Measurements from ENCODE around the gene RSRC1.
"Not testable (repeated sequence)": the region's sequence is repeated elsewhere in the genome, so short reads cannot be mapped to it uniquely, and the experiment has no call there.

Gene RSRC1

DNA sequence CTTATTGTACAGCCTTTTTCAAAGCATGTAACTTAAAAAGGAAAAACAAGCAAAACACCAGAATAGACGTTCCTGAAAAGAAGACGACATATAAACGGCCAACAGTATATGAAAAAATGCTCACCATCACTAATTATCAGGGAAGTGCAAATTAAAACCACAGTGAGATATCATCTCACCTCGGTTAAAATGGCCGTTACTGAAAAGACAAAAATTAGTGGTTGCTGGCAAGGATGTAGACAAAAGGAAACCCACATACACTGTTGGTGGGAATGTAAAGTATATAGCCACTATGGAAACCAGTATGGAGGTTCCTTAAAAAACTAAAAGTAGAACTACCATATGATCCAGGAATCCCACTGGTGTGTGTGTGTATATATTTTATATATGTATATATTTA is 396.6 kb downstream of the RSRC1 start:
- DNase-seq = no peak
- H3K79me2 ChIP-seq (ENCODE audit: control insufficient read depth, insufficient read depth, low read length) = no peaks in the 10 kb centered on the region
- no CpG with 5 or more reads among the region's 5 CpGs for WGBS (ENCODE audit: extremely low coverage, insufficient coverage, low lambda C conversion rate)

DNA sequence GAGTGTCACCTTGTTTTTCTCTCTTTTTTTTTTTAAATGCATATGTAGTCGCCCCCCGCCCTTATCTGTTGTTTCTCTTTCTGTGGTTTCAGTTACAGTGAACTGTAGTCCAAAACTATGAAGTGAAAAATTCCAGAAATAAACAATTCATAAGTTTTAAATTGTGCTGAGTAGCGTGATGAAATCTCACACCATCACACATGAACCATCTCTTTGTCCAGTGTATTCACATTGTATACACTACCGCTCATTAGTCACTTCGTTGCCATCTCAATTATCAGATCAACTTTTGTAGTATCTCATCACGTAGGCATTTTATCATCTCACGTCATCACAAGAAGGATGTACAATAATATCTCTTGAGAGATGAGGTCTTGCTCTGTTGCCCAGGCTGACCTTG is 398.6 kb downstream of the RSRC1 start:
- DNase-seq = no peak
- Histone ChIP-seq H3K4me3 (ENCODE audit: low read length) (no peak overlapping the region), H2BK15ac (replicated peaks; ENCODE audit: low read depth) (no peak overlapping the region), H3K4me2 (ENCODE audit: low read length) (no peak overlapping the region), H3K79me1 (ENCODE audit: low read length) (no peaks in the 10 kb centered on the region), H4K5ac (ENCODE audit: low read length) (no peak overlapping the region), H2BK5ac (ENCODE audit: low read length) (no peak overlapping the region), H3K27ac (ENCODE audit: low read depth, low read length) (no peak overlapping the region), H3K4me1 (ENCODE audit: control insufficient read depth, low read depth, low read length) (no peaks in the 10 kb centered on the region), H4K8ac (ENCODE audit: low read depth, low read length) (no peak overlapping the region), H3K56ac (ENCODE audit: low read length) (no peak overlapping the region), H3K23ac (ENCODE audit: low read length) (no peak overlapping the region), H3K27me3 (ENCODE audit: insufficient read depth, low read length, poor library complexity) (no peaks in the 10 kb centered on the region), H3K18ac (ENCODE audit: low read length) (no peak overlapping the region), H3K9ac (ENCODE audit: low read length) (no peak overlapping the region), H3K36me3 (ENCODE audit: control insufficient read depth, insufficient read depth, low read length) (no peaks in the 10 kb centered on the region), H3K79me2 (ENCODE audit: control insufficient read depth, insufficient read depth, low read length) (no peaks in the 10 kb centered on the region), H2AK5ac (ENCODE audit: low read length) (no peak overlapping the region), H3K4ac (ENCODE audit: low read depth, low read length) (no peak overlapping the region), H2BK120ac (ENCODE audit: low read depth, low read length) (no peak overlapping the region)
- no CpG with 5 or more reads among the region's 7 CpGs for WGBS (ENCODE audit: extremely low coverage, insufficient coverage, low lambda C conversion rate)

More for the DNA sequence above, 396.6 kb downstream of the RSRC1 start:
- H3K79me1 ChIP-seq (ENCODE audit: low read length) = no peaks in the 10 kb centered on the region
- H4K8ac ChIP-seq (ENCODE audit: low read depth, low read length) = no peak overlapping the region
- no peaks in the 10 kb centered on the region for H3K27me3 ChIP-seq (ENCODE audit: insufficient read depth, low read length, poor library complexity)
- H3K4me3 ChIP-seq (ENCODE audit: low read length) = no peak overlapping the region
- no peak overlapping the region for H2BK5ac ChIP-seq (ENCODE audit: low read length)
- no peak overlapping the region for H2AK5ac ChIP-seq (ENCODE audit: low read length)
- H3K56ac ChIP-seq (ENCODE audit: low read length) = no peak overlapping the region
- no peak overlapping the region for H3K9ac ChIP-seq (ENCODE audit: low read length)
- H2BK120ac ChIP-seq (ENCODE audit: low read depth, low read length) = no peak overlapping the region
- no peak overlapping the region for H3K4me2 ChIP-seq (ENCODE audit: low read length)
- no peak overlapping the region for H3K27ac ChIP-seq (ENCODE audit: low read depth, low read length)
- H4K5ac ChIP-seq (ENCODE audit: low read length) = no peak overlapping the region
- no peak overlapping the region for H3K18ac ChIP-seq (ENCODE audit: low read length)
- no peak overlapping the region for H3K4ac ChIP-seq (ENCODE audit: low read depth, low read length)
- no peaks in the 10 kb centered on the region for H3K4me1 ChIP-seq (ENCODE audit: control insufficient read depth, low read depth, low read length)
- H3K36me3 ChIP-seq (ENCODE audit: control insufficient read depth, insufficient read depth, low read length) = no peaks in the 10 kb centered on the region
- no peak overlapping the region for H2BK15ac ChIP-seq (replicated peaks; ENCODE audit: low read depth)
- no peak overlapping the region for H3K23ac ChIP-seq (ENCODE audit: low read length)

DNA sequence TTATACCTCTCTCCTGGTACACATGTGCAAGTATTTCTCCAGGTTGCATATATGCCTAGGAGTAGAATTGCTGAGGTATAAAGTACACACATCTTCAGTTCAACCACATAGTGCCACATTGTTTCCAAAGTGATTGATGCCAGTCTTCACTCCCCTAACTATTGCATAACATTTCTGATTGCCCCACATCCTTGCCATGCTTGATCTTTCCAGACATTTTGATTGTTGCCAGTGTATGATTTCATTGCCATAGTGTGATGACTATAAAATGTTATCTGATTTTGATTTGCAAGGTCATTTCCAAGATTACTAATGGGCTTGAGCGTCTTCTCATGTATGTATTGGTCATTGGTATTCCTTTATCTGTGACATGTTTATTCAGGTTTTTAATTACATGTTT is 400.0 kb downstream of the RSRC1 start:
- H3K4me1 ChIP-seq (ENCODE audit: control insufficient read depth, low read depth, low read length) = no peaks in the 10 kb centered on the region
- no peak overlapping the region for H3K23ac ChIP-seq (ENCODE audit: low read length)
- no peaks in the 10 kb centered on the region for H3K36me3 ChIP-seq (ENCODE audit: control insufficient read depth, insufficient read depth, low read length)
- H3K56ac ChIP-seq (ENCODE audit: low read length) = no peak overlapping the region
- WGBS (ENCODE audit: extremely low coverage, insufficient coverage, low lambda C conversion rate) = no CpG with 5 or more reads among the region's 1 CpG
- H2BK15ac ChIP-seq (replicated peaks; ENCODE audit: low read depth) = no peak overlapping the region
- no peak overlapping the region for H3K18ac ChIP-seq (ENCODE audit: low read length)
- no peak overlapping the region for H3K27ac ChIP-seq (ENCODE audit: low read depth, low read length)
- H4K5ac ChIP-seq (ENCODE audit: low read length) = no peak overlapping the region
- no peak overlapping the region for H2BK5ac ChIP-seq (ENCODE audit: low read length)
- H3K4me2 ChIP-seq (ENCODE audit: low read length) = no peak overlapping the region
- H3K27me3 ChIP-seq (ENCODE audit: insufficient read depth, low read length, poor library complexity) = no peaks in the 10 kb centered on the region
- H3K4ac ChIP-seq (ENCODE audit: low read depth, low read length) = no peak overlapping the region
- no peak overlapping the region for H2BK120ac ChIP-seq (ENCODE audit: low read depth, low read length)
- H3K9ac ChIP-seq (ENCODE audit: low read length) = no peak overlapping the region
- H3K79me2 ChIP-seq (ENCODE audit: control insufficient read depth, insufficient read depth, low read length) = no peaks in the 10 kb centered on the region
- H3K79me1 ChIP-seq (ENCODE audit: low read length) = no peaks in the 10 kb centered on the region
- no peak overlapping the region for H2AK5ac ChIP-seq (ENCODE audit: low read length)
- no peak overlapping the region for H3K4me3 ChIP-seq (ENCODE audit: low read length)
- no peak for DNase-seq
- no peak overlapping the region for H4K8ac ChIP-seq (ENCODE audit: low read depth, low read length)

DNA sequence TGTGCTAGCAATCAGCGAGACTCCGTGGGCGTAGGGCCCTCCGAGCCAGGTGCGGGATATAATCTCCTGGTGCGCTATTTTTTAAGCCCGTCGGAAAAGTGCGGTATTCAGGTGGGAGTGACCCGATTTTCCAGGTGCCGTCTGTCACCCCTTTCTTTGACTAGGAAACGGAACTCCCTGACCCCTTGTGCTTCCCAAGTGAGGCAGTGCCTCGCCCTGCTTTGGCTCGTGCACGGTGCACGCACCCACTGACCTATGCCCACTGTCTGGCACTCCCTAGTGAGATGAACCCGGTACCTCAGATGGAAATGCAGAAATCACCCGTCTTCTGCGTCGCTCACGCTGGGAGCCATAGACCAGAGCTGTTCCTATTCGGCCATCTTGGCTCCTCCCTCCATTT is 406.8 kb downstream of the RSRC1 start:
- not testable (repeated sequence) for H3K23ac ChIP-seq (ENCODE audit: low read length); H3K79me1 ChIP-seq (ENCODE audit: low read length); H2BK15ac ChIP-seq (replicated peaks; ENCODE audit: low read depth); DNase-seq; H3K79me2 ChIP-seq (ENCODE audit: control insufficient read depth, insufficient read depth, low read length); H2BK120ac ChIP-seq (ENCODE audit: low read depth, low read length); H3K4me3 ChIP-seq (ENCODE audit: low read length); H3K4me1 ChIP-seq (ENCODE audit: control insufficient read depth, low read depth, low read length); H4K8ac ChIP-seq (ENCODE audit: low read depth, low read length); H2BK5ac ChIP-seq (ENCODE audit: low read length); H3K27me3 ChIP-seq (ENCODE audit: insufficient read depth, low read length, poor library complexity); H3K56ac ChIP-seq (ENCODE audit: low read length); H4K5ac ChIP-seq (ENCODE audit: low read length); H3K9ac ChIP-seq (ENCODE audit: low read length); H3K18ac ChIP-seq (ENCODE audit: low read length); H3K4ac ChIP-seq (ENCODE audit: low read depth, low read length); H3K36me3 ChIP-seq (ENCODE audit: control insufficient read depth, insufficient read depth, low read length); H2AK5ac ChIP-seq (ENCODE audit: low read length); H3K4me2 ChIP-seq (ENCODE audit: low read length); H3K27ac ChIP-seq (ENCODE audit: low read depth, low read length)
- no CpG with 5 or more reads among the region's 22 CpGs for WGBS (ENCODE audit: extremely low coverage, insufficient coverage, low lambda C conversion rate)

DNA sequence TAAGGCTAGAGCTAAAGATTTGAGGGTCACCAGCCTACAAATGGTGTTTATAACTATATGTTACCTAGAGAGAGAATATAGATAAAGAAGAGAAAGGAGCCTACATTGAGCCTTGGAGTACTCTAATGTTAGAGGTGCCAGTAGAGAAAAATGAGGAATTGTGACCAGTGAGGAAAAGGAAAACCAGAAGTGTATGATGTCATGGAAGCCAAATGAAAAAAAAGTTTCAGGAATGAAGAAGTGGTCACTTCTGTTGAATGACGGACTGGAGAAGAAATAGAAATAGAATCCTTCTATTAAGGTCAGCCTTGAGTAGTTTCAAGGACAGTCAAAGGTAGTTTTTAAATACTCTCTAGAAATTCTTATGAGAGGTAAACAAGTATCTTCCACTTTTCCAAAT is 409.9 kb downstream of the RSRC1 start:
- H4K5ac ChIP-seq (ENCODE audit: low read length) = no peak overlapping the region
- DNase-seq = no peak
- H3K36me3 ChIP-seq (ENCODE audit: control insufficient read depth, insufficient read depth, low read length) = no peaks in the 10 kb centered on the region
- no peak overlapping the region for H3K4ac ChIP-seq (ENCODE audit: low read depth, low read length)
- no peak overlapping the region for H3K4me2 ChIP-seq (ENCODE audit: low read length)
- H2AK5ac ChIP-seq (ENCODE audit: low read length) = no peak overlapping the region
- H2BK5ac ChIP-seq (ENCODE audit: low read length) = no peak overlapping the region
- WGBS (ENCODE audit: extremely low coverage, insufficient coverage, low lambda C conversion rate) = no CpG with 5 or more reads among the region's 1 CpG
- H3K27me3 ChIP-seq (ENCODE audit: insufficient read depth, low read length, poor library complexity) = no peaks in the 10 kb centered on the region
- H3K79me2 ChIP-seq (ENCODE audit: control insufficient read depth, insufficient read depth, low read length) = no peaks in the 10 kb centered on the region
- H3K79me1 ChIP-seq (ENCODE audit: low read length) = no peaks in the 10 kb centered on the region
- H4K8ac ChIP-seq (ENCODE audit: low read depth, low read length) = no peak overlapping the region
- no peak overlapping the region for H3K4me3 ChIP-seq (ENCODE audit: low read length)
- H3K56ac ChIP-seq (ENCODE audit: low read length) = no peak overlapping the region
- no peak overlapping the region for H3K27ac ChIP-seq (ENCODE audit: low read depth, low read length)
- H3K18ac ChIP-seq (ENCODE audit: low read length) = no peak overlapping the region
- H2BK120ac ChIP-seq (ENCODE audit: low read depth, low read length) = no peak overlapping the region
- H3K9ac ChIP-seq (ENCODE audit: low read length) = no peak overlapping the region
- H3K23ac ChIP-seq (ENCODE audit: low read length) = no peak overlapping the region
- H3K4me1 ChIP-seq (ENCODE audit: control insufficient read depth, low read depth, low read length) = no peaks in the 10 kb centered on the region
- H2BK15ac ChIP-seq (replicated peaks; ENCODE audit: low read depth) = no peak overlapping the region

DNA sequence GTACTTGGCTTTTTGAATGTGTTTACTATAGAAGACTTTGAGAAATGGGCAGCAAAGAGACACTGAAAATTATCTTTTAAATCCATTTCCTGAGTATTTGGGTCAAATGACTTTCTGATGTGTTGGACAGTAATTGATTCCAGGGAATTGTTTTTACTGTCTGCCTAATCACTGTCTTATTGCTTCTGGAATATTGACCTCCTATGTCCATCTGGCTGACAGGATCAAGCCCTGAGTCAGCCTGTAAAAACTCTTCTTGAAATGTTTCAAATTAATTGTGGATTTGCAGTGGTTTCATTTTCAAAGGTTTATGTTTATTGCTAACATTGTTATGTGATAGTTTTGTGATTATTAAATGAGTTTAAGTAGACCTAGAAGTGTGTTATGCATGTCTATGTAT is 410.5 kb downstream of the RSRC1 start:
- H3K23ac ChIP-seq (ENCODE audit: low read length) = no peak overlapping the region
- no peaks in the 10 kb centered on the region for H3K79me2 ChIP-seq (ENCODE audit: control insufficient read depth, insufficient read depth, low read length)
- H3K27me3 ChIP-seq (ENCODE audit: insufficient read depth, low read length, poor library complexity) = no peaks in the 10 kb centered on the region
- no peaks in the 10 kb centered on the region for H3K36me3 ChIP-seq (ENCODE audit: control insufficient read depth, insufficient read depth, low read length)
- no peak overlapping the region for H3K4ac ChIP-seq (ENCODE audit: low read depth, low read length)
- H3K18ac ChIP-seq (ENCODE audit: low read length) = no peak overlapping the region
- H3K79me1 ChIP-seq (ENCODE audit: low read length) = no peaks in the 10 kb centered on the region
- H2BK5ac ChIP-seq (ENCODE audit: low read length) = no peak overlapping the region
- no peak overlapping the region for H3K4me2 ChIP-seq (ENCODE audit: low read length)
- no peaks in the 10 kb centered on the region for H3K4me1 ChIP-seq (ENCODE audit: control insufficient read depth, low read depth, low read length)
- no peak overlapping the region for H2AK5ac ChIP-seq (ENCODE audit: low read length)
- H4K5ac ChIP-seq (ENCODE audit: low read length) = no peak overlapping the region
- DNase-seq = no peak
- H2BK120ac ChIP-seq (ENCODE audit: low read depth, low read length) = no peak overlapping the region
- H3K56ac ChIP-seq (ENCODE audit: low read length) = no peak overlapping the region
- H3K9ac ChIP-seq (ENCODE audit: low read length) = no peak overlapping the region
- H3K4me3 ChIP-seq (ENCODE audit: low read length) = no peak overlapping the region
- no peak overlapping the region for H3K27ac ChIP-seq (ENCODE audit: low read depth, low read length)
- no peak overlapping the region for H2BK15ac ChIP-seq (replicated peaks; ENCODE audit: low read depth)
- no peak overlapping the region for H4K8ac ChIP-seq (ENCODE audit: low read depth, low read length)

Data from mesendoderm (in vitro differentiated cells).